C4-2B (cell line): Measurements from ENCODE around the gene DUS2.

ENCODE experiments used
- H3K27ac ChIP-seq: fragments of 450-650 bp; 2 replicates; pipeline ENCODE4 v1.5.1; 2017
- CTCF ChIP-seq: fragments of 450-650 bp; conservative IDR thresholded peaks from 2 replicates; pipeline ENCODE4 v1.5.1; 2017; ENCODE audit warnings: mild to moderate bottlenecking
- ZFX ChIP-seq: fragments of 450-650 bp; IDR thresholded peaks from 2 replicates; pipeline ENCODE4 v1.6.1; 2017

DUS2 gene

GRCh38 chr16:68040506-68041288 lies 17.6 kb downstream of the DUS2 start:
- TF ChIP-seq CTCF, result peak; percentile 92
- no peak for TF ChIP-seq ZFX
- no peak overlapping the region for H3K27ac ChIP-seq

GRCh38 chr16:68041783-68042182 lies 18.7 kb downstream of the DUS2 start:
- TF ChIP-seq ZFX (no peak), CTCF (no peak)
- H3K27ac ChIP-seq, result no peak overlapping the region

GRCh38 chr16:68046106-68046505 lies 23.0 kb downstream of the DUS2 start:
- TF ChIP-seq ZFX, result no peak
- no peak for TF ChIP-seq CTCF

GRCh38 chr16:68047987-68048386 lies 24.9 kb downstream of the DUS2 start:
- TF ChIP-seq CTCF, result no peak
- no peak for TF ChIP-seq ZFX
- no peak overlapping the region for H3K27ac ChIP-seq

More at GRCh38 chr16:68046106-68046505, 23.0 kb downstream of the DUS2 start:
- no peak overlapping the region for H3K27ac ChIP-seq

GRCh38 chr16:68049449-68049848 lies 26.4 kb downstream of the DUS2 start:
- H3K27ac ChIP-seq, result no peak overlapping the region
- no peak for TF ChIP-seq ZFX
- TF ChIP-seq CTCF, result no peak

- H3K27ac ChIP-seq, result no peak overlapping the region
- no peak for TF ChIP-seq ZFX
- TF ChIP-seq CTCF, result no peak
These were observed 32.3 kb downstream of the DUS2 start for GRCh38 chr16:68055395-68055794.

- no peak overlapping the region for H3K27ac ChIP-seq
- TF ChIP-seq ZFX (no peak), CTCF (no peak)
These were observed 36.7 kb downstream of the DUS2 start for GRCh38 chr16:68059804-68060203.
